Measurements from ENCODE around the gene XPO4. TPM values are rescaled to one million over a fixed set of nuclear protein-coding genes. Genes with fewer than 3 reads are reported as not detected.

The XPO4 gene
- total RNA-seq, 1 experiment from 2014 or later, result 16.2 TPM

DNA sequence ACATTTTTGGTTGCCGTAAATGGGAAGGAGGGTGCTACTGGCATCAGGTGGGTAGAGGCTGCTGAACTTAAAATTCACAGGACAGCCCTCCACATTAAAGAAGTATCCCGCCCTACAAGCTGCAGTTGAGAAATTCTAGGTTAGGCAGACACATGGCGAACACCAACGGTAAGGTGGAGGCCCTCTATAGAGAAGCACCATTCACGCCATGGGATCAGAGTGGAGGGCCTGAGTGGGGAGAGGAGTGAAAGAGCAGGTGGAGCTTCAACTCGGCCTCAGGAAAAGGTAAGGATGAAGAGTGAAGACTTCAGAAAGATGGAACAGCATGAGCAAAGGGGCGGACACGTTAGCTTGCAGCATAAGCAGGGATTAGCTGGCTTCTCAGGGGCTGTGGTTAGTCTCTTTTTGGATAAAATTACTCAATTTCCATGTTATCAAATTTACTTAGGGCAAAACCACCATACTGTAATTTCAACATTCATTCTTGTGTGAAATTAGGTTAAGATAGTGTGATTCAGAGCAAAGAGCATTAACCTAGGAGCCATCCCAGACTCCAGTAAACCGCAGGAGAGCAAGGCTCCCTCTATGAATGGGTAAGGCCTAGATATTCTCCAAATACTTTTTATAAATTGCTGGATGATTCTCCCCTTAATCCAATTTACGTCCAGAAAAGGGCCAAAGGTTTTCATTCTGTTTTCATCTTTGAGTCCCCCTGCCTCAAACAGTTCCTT lies 130.0 kb downstream of the XPO4 start:
- H3K27me3 ChIP-seq (ENCODE audit: control insufficient read depth, insufficient read depth, low read length), result no peaks in the 10 kb centered on the region
- H3K27ac ChIP-seq (ENCODE audit: low read length), result peak overlapping the region; percentile 90
- intact Hi-C loops (cut with micrococcal nuclease; ENCODE audit: unreplicated experiment), result loop anchor here (10.0 kb wide), 1 partner anchor 278 kb away; no protein-coding TSS in a partner anchor
- BruUV-seq (replicated peaks), result no TSS peak
- POLR2A ChIA-PET, result no interaction called here
- no peak for ATAC-seq
- TF ChIP-seq POLR2AphosphoS5 (IDR thresholded peaks at IDR 0.05; ENCODE audit: low read depth, low read length) (no peak), SIN3A (IDR thresholded peaks at IDR 0.05; ENCODE audit: borderline replicate concordance, insufficient read depth, low read depth, low read length) (no peak), TCF7L2 (IDR thresholded peaks at IDR 0.05; ENCODE audit: low read depth, low read length) (no peak)
- TF ChIP-seq, protein P1, sequence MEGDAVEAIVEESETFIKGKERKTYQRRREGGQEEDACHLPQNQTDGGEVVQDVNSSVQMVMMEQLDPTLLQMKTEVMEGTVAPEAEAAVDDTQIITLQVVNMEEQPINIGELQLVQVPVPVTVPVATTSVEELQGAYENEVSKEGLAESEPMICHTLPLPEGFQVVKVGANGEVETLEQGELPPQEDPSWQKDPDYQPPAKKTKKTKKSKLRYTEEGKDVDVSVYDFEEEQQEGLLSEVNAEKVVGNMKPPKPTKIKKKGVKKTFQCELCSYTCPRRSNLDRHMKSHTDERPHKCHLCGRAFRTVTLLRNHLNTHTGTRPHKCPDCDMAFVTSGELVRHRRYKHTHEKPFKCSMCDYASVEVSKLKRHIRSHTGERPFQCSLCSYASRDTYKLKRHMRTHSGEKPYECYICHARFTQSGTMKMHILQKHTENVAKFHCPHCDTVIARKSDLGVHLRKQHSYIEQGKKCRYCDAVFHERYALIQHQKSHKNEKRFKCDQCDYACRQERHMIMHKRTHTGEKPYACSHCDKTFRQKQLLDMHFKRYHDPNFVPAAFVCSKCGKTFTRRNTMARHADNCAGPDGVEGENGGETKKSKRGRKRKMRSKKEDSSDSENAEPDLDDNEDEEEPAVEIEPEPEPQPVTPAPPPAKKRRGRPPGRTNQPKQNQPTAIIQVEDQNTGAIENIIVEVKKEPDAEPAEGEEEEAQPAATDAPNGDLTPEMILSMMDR (IDR thresholded peaks at IDR 0.05), result no peak
- TF ChIP-seq, protein P2, sequence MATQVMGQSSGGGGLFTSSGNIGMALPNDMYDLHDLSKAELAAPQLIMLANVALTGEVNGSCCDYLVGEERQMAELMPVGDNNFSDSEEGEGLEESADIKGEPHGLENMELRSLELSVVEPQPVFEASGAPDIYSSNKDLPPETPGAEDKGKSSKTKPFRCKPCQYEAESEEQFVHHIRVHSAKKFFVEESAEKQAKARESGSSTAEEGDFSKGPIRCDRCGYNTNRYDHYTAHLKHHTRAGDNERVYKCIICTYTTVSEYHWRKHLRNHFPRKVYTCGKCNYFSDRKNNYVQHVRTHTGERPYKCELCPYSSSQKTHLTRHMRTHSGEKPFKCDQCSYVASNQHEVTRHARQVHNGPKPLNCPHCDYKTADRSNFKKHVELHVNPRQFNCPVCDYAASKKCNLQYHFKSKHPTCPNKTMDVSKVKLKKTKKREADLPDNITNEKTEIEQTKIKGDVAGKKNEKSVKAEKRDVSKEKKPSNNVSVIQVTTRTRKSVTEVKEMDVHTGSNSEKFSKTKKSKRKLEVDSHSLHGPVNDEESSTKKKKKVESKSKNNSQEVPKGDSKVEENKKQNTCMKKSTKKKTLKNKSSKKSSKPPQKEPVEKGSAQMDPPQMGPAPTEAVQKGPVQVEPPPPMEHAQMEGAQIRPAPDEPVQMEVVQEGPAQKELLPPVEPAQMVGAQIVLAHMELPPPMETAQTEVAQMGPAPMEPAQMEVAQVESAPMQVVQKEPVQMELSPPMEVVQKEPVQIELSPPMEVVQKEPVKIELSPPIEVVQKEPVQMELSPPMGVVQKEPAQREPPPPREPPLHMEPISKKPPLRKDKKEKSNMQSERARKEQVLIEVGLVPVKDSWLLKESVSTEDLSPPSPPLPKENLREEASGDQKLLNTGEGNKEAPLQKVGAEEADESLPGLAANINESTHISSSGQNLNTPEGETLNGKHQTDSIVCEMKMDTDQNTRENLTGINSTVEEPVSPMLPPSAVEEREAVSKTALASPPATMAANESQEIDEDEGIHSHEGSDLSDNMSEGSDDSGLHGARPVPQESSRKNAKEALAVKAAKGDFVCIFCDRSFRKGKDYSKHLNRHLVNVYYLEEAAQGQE (IDR thresholded peaks at IDR 0.05; ENCODE audit: insufficient read depth in 1 of 2, low read depth in 2 of 2, low read length in 1 of 2), result no peak
- CTCF ChIA-PET, result interaction anchor here (0.7 kb wide), 1 partner anchor 49 kb away, joined by 6 read pairs; no protein-coding TSS in a partner anchor
- H3K9me3 ChIP-seq (ENCODE audit: control insufficient read depth, insufficient read depth, low read depth, low read length), result no peaks in the 10 kb centered on the region
- 0 out of 2 replicates have a peak, but pooled peaks cover 2% of the 10 kb centered on the region for H3K4me1 ChIP-seq (ENCODE audit: control insufficient read depth, insufficient read depth, low read length)
- no peaks in the 10 kb centered on the region; the same call in none of the 2 replicates for H3K36me3 ChIP-seq (ENCODE audit: control insufficient read depth, insufficient read depth, low read length)
- peak overlapping the region; percentile 62 to 63 for H3K4me3 ChIP-seq (ENCODE audit: low read depth in 2 of 2, low read length in 2 of 2)
- no peak for DNase-seq (ENCODE audit: low read depth, low spot score)
- in situ Hi-C loops (cut with HindIII; ENCODE audit: low pct_unique_long_range_greater_than_20kb, low sequenced_read_pairs), result no loop called here

DNA sequence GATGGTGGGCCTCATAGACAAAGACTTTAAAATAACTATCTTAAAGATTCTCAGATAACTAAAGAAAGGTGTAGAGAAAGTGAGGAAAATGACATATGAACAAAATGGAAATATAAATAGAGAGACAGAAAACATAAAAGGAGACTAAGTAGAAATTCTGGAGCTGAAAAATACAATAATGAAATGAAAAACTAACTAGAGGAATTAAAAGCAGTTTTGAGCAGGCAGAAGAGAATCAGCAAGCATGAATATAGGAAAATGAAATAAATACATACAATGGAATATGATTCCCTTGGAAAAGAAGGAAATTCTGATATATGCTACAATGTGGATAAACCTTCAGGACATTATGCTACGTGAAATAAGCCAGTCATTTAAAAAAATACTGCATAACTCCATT lies 132.7 kb downstream of the XPO4 start:
- Histone ChIP-seq H3K9me3 (ENCODE audit: control insufficient read depth, insufficient read depth, low read depth, low read length) (no peaks in the 10 kb centered on the region), H3K36me3 (ENCODE audit: control insufficient read depth, insufficient read depth, low read length) (no peaks in the 10 kb centered on the region; the same call in 1 of the 2 replicates), H3K4me3 (ENCODE audit: low read depth in 2 of 2, low read length in 2 of 2) (no peak overlapping the region), H3K27ac (ENCODE audit: low read length) (no peak overlapping the region), H3K4me1 (ENCODE audit: control insufficient read depth, insufficient read depth, low read length) (0 out of 2 replicates have a peak, but pooled peaks cover 2% of the 10 kb centered on the region), H3K27me3 (ENCODE audit: control insufficient read depth, insufficient read depth, low read length) (no peaks in the 10 kb centered on the region)
- no peak for DNase-seq (ENCODE audit: low read depth, low spot score)
- POLR2A ChIA-PET, result no interaction called here
- TF ChIP-seq, protein P2 (IDR thresholded peaks at IDR 0.05; ENCODE audit: insufficient read depth in 1 of 2, low read depth in 2 of 2, low read length in 1 of 2), result no peak
- TF ChIP-seq POLR2AphosphoS5 (IDR thresholded peaks at IDR 0.05; ENCODE audit: low read depth, low read length), result no peak
- no peak for TF ChIP-seq TCF7L2 (IDR thresholded peaks at IDR 0.05; ENCODE audit: low read depth, low read length)
- no peak for TF ChIP-seq SIN3A (IDR thresholded peaks at IDR 0.05; ENCODE audit: borderline replicate concordance, insufficient read depth, low read depth, low read length)
- no peak for ATAC-seq
- intact Hi-C loops (cut with micrococcal nuclease; ENCODE audit: unreplicated experiment) (loop anchor here (10.0 kb wide), 1 partner anchor 275 kb away; no protein-coding TSS in a partner anchor), in situ Hi-C loops (cut with HindIII; ENCODE audit: low pct_unique_long_range_greater_than_20kb, low sequenced_read_pairs) (no loop called here)
- CTCF ChIA-PET, result no interaction called here
- no TSS peak for BruUV-seq (replicated peaks)

All from Panc1 (cell line).